KG1 (cell line): ENCODE measurements around the gene BAZ1A.
"Not testable (repeated sequence)": the region's sequence is repeated elsewhere in the genome, so short reads cannot be mapped to it uniquely, and the experiment has no call there.

ENCODE experiments used
- DNase-seq: peaks from one replicate; lab custom pipeline; 2025; lab: John Stamatoyannopoulos, UW

BAZ1A gene

DNA sequence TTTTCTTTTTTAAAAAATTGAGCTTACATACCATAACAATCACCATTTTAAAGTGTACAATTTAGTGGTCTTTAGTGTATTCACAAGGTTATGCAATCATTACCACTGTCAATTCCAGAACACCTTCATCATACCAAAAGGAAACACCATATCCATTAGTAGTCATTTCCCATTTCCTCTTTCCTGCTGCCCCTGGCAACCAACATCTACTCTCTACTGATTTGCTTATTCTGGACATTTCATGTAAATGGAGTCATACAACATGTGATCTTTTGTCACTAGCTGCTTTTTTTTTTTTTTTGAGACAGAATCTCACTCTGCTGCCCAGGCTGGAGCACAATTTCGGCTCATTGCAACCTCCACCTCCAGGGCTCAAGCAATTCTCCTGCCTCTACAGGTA is 93.9 kb downstream of the BAZ1A start:
- no peak for DNase-seq

DNA sequence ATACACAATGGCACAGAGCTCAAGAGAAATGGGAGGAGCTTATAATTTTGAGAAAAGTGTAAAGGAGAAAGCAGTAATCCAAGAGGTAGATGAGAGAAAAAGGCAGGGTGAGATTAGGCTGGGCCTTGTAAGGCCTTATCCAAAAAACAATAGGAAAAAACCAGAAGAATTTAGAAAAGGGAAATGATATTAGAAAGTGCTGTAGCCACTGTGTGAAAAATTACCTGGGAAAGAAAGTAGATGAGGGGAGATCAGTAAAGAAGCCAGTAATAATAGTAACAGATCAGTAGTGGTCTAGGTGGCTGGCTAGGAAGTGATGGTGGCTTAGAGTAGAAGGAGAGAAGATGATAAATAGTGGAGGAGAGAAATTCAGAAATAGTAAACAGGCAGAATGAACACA is 94.5 kb downstream of the BAZ1A start:
- DNase-seq, result no peak

GRCh38 chr14:34778744-34779143 is 96.4 kb downstream of the BAZ1A start:
- no peak for DNase-seq

GRCh38 chr14:34776611-34777010 is 98.5 kb downstream of the BAZ1A start:
- no peak for DNase-seq

GRCh38 chr14:34775922-34776321 is 99.2 kb downstream of the BAZ1A start:
- no peak for DNase-seq

- DNase-seq, result no peak
These were observed 99.8 kb downstream of the BAZ1A start for GRCh38 chr14:34775342-34775741.

DNA sequence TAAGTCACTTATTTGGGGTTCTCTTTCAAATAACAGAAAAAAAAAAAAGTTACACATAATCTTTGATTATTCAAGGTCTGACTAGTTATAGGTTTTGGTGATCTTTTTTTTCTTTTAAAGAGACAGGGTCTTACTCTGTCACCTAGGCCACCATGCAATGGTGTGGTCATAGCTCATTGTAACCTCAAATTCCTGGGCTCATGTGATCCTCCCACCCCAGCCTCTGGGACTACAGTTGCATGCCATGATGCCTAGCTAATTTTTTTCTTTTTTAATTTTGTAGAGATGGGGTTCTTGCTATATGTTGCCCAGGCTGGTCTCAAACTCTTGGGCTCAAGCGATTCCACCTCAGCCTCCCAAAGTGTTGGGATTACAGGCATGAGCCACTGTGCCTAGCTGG is 104.3 kb downstream of the BAZ1A start:
- DNase-seq, result no peak

DNA sequence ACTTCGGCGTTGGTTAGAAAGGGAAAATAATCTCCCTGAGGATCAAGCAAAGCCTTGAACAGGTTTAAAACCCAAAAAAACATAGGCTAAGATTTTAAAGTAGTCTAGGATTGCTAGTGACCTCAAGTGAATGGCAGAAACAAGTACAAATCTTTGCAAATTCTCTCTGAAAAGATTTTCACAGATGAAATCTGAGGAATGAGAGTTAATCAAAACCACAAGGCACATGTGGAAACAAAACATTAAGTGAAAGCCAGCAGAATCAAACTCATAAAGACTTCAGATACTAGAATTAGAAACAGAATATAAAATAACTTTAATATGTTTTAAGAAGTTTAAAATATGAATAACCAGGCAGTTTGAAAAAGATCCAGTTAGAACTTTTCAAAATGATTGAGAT is 108.6 kb downstream of the BAZ1A start:
- no peak for DNase-seq

DNA sequence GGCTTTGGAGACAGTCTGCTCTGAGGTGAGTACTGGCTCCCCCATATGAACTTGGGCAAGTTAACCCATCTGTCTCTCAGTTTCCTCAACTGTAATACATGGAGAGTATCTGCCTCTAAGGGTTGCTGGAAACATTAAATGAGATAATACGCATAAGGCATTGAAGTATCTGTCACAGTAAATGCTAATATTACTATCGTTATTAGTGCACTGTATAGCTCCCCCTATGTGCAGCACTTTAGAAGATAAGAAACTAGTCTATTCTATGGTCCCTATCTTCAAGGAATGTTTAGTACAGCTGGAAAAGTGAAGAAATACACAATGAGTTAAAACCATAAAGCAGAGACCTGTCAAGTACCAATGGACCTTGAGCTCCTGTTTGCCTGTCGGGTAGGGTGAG is 109.1 kb downstream of the BAZ1A start:
- DNase-seq, result no peak

- no peak for DNase-seq
These were observed 119.9 kb downstream of the BAZ1A start for GRCh38 chr14:34755215-34755614.

DNA sequence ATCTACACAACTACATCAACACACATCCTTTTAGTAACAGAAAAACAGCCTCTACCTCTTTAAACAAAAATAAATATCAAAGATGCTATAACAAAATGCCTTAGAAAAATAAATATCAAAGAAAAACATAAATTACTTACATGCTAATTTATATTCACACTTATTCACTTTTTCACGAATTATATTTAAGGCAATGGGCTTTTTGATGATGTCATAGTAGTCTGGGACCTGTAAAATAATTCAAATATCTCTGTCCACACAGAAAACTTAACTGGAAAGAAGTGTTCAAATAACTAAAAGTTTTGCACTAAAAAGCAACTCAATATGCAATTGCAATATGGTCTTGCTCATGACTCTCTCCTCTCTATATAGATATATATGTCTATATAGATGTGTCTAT is 120.5 kb downstream of the BAZ1A start:
- no peak for DNase-seq

GRCh38 chr14:34750670-34751069 is 124.5 kb downstream of the BAZ1A start:
- DNase-seq, result no peak

DNA sequence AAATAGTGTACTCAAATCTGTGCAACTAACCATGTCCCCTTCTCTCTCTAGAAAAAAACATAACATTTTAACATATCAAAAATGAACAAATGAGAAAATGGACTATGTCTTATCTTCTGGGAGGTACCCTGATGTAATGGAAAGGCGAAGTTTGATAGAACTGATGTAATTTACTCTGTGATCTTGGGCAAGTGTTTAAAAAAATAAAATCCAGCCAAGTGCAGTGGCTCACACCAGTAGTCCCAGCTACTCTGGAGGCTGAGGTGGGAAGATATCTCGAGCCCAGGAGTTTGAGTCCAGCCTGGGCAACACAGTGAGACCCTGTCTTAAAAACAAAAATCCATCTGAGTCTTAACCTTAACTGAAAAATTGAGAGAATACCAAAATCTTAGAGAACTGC is 124.9 kb downstream of the BAZ1A start:
- no peak for DNase-seq

DNA sequence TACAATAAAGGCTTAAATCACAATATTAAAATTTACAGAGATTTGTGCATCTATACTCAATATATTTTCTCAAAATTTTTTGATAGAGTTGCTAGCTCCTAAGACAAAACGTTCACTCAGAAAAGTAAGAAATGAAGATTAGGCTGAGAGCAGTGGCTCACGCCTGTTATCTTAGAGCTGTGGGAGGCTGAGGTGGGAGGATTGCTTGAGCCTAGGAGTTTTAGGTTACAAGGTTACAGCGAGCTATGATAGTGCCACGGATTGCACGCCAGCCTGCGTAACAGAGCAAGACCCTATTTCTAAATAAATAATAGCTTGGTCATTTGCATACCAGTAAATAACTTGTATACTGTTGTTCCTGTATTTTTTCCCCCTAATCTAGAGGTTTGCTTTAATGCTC is 125.8 kb downstream of the BAZ1A start:
- no peak for DNase-seq

DNA sequence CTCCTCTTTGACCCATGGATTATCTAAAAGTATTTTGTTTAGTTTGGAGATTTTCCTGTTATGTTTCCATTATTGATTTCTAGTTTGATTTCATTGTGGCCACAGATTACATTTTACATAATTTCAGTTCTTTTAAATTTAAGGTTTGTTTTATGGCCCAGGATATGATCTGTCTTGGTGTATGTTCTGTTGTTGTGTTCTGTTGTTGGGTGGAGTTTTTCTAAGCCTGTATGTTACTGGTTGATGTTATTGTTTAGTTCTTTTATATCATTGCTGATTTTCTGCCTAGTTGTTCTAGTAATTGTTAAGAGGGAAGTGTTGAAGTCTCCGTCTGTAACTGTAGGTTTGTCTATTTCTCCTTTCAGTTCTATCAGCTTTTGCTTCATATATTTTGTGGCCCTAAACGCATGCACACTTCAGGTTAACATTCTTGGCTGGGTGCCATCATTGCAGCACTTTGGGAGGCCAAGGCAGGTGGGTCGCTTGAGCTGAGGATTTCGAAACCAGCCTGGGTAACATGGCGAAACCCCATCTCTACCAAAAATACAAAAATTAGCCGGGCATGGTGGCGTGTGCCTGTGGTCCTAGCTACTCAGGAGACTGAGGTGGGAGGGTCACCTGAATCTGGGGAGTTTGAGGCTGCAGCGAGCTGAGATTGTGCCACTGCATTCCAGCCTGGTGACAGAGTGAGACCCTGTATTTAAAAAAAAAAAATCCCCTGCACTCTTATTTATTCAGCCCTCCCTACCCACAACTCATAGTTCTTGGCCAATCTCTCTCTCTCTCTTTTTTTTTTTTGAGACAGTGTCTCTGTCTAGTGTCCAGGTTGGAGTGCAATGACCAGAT is 132.7 kb downstream of the BAZ1A start:
- no peak for DNase-seq

DNA sequence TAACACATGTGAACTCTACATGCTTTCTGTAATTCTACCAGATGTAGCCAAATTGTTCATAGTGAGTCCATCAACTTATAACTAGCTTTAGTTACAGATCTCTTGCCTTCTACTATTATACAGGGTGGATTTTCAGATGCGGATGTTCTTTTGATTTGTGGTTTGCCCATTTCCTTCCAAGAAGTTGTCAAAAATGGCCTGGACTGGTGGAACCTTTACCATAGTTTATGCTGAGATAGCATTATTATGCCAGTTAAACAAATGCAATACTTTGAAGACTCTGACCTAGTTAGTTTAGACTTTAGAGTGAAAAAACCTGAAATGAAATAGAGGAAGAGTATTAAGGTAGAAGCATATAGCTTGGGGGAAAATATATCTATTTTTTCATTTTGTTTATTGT is 133.3 kb downstream of the BAZ1A start:
- no peak for DNase-seq

DNA sequence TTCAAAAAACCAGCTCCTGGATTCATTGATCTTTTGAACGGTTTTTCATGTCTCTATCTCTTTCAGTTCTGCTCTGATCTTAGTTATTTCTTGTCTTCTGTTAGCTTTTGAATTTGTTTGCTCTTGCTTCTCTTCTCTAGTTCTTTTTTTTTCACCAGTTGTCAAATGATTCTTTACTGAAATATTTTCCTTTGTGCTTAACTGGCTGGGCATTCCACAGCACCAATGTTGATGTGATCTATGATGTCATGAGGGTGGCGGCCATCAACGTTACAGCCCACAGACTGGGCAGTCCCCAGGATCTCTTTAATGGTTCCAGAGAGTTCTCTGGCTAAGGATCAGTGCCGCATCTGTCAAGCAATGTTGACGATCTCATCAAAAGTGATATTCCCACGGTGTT is 135.0 kb downstream of the BAZ1A start:
- DNase-seq, result not testable (repeated sequence)

DNA sequence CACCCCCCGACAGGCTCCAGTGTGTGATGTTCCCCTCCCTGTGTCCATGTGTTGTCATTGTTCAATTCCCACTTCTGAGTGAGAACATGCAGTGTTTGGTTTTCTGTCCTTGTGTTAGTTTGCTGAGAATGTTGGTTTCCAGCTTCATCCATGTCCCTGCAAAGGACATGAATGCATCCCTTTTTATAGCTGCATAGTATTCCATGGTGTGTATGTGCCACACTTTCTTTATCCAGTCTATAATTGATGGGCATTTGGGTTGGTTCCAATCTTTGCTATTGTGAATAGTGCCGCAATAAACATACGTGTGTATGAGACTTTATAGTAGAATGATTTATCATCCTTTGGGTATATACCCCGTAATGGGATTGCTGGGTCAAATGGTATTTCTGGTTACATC is 138.1 kb downstream of the BAZ1A start:
- not testable (repeated sequence) for DNase-seq

DNA sequence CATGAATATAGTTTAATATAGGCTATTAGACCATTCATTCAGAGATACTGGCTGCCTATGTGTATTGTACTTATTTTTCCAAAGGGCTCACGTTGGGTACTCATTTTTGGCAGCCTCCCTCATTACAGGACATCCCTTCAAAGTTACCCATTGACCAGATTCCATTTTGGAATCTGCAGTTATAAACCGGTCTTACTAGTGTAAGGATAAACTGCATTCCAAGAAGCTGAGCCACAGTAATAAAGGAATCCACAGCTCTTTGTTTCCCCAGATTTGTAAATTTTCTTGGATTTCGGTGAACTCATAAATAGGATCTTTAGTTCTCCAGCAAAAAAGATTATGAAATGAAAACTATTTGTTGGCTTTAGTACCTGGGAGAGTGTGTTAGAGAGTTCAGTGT is 141.9 kb downstream of the BAZ1A start:
- DNase-seq, result no peak

GRCh38 chr14:34732802-34733201 is 142.4 kb downstream of the BAZ1A start:
- no peak for DNase-seq

- no peak for DNase-seq
These were observed 151.3 kb downstream of the BAZ1A start for GRCh38 chr14:34723867-34724266.

GRCh38 chr14:34722723-34723545 is 152.2 kb downstream of the BAZ1A start:
- DNase-seq, result peak; percentile 40

DNA sequence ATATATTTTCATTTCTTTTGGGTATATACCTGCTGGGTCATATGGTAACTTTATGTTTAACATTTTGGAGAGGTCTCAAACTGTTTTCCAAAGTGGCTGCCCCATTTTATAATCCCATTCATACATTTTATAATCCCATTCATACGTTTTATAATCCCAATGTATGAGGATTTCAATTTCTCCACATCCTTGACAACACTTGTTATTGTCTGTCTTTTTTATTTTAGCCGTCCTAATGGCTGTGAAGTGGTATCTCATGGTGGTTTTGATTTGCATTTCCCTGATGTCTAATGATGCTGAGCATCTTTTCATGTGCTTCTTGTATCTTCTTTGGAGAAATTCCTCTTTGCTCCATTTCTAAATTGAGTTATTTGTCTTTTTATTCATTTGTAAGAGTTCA is 154.0 kb downstream of the BAZ1A start:
- no peak for DNase-seq
